GM12891 (cell line): ENCODE data around the gene USF2.

Experiments
- DNase-seq: peaks from one replicate; pipeline ENCODE4 v3.0.0; 2011; ENCODE audit warnings: low spot score; ENCODE audit not compliant: insufficient read length
- FAIRE-seq: peaks from 2 replicates; lab custom pipeline; 2011; peaks lifted over from hg19 to GRCh38; lab: Jason Lieb, UNC
- PAX5 ChIP-seq: IDR thresholded peaks from 2 replicates; pipeline ENCODE4 v1.6.1; 2011; ENCODE audit warnings: low read length, moderate library complexity, mild to moderate bottlenecking; ENCODE audit not compliant: insufficient read depth, severe bottlenecking
- POLR2A ChIP-seq: IDR thresholded peaks from 2 replicates; pipeline ENCODE4 v1.6.1; 2011; ENCODE audit warnings: low read depth, low read length, control low read depth
- POLR2AphosphoS5 ChIP-seq: IDR thresholded peaks from 2 replicates; pipeline ENCODE4 v1.6.1; 2011; ENCODE audit warnings: low read depth, low read length, control low read depth
- POU2F2 ChIP-seq: IDR thresholded peaks from 2 replicates; pipeline ENCODE4 v1.6.1; 2011; ENCODE audit warnings: low read depth, mild to moderate bottlenecking, control low read depth, low read length, moderate library complexity
- SPI1 ChIP-seq: IDR thresholded peaks from 2 replicates; pipeline ENCODE4 v1.6.1; 2011; ENCODE audit warnings: low read depth, low read length, control low read depth
- TAF1 ChIP-seq: IDR thresholded peaks from 2 replicates; pipeline ENCODE4 v1.6.1; 2011; ENCODE audit warnings: low read depth, low read length, control low read depth

USF2 gene

DNA sequence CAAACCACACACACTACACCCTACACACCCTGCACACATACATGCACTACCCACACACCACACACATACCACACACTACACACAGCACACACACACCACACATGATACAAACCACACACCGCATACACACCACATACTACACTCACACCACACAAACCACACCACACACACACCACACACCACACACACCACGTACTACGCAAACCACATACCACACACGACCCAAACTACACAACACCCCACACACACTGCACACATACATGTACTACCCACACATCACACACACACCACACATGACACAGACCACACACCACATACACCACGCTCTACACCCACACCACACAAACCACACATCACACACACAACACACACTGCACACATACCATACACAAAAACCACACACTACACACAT is 29.8 kb downstream of the USF2 start:
- FAIRE-seq (no peak), DNase-seq (no peak)
- TF ChIP-seq PAX5, result no peak
- no peak for TF ChIP-seq POU2F2
- no peak for TF ChIP-seq POLR2AphosphoS5
- TF ChIP-seq TAF1, result no peak
- no peak for TF ChIP-seq POLR2A
- TF ChIP-seq SPI1, result no peak

DNA sequence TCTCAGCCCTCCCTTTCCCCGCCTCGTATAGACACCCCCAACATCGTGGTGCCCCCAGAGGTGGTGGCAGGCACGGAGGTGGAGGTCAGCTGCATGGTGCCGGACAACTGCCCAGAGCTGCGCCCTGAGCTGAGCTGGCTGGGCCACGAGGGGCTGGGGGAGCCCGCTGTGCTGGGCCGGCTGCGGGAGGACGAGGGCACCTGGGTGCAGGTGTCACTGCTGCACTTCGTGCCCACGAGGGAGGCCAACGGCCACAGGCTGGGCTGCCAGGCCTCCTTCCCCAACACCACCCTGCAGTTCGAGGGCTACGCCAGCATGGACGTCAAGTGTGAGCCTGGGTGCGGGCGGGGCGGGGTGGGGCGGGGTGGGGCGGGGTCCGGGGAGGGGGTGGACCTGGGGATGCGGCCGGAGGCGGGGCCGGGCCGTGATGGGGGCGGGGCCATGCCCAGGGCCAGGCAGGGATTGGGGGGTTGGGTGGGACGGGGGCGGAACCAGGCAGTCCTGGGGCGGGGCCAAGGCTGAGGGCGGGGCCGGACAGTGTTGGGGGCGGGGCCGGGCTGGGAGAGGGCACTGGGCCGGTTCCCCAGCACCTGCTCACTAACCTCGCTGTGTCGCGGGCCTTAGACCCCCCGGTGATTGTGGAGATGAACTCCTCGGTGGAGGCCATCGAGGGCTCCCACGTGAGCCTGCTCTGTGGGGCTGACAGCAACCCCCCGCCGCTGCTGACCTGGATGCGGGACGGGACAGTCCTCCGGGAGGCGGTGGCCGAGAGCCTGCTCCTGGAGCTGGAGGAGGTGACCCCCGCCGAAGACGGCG is 31.0 kb downstream of the USF2 start:
- TF ChIP-seq POLR2A, result no peak
- TF ChIP-seq SPI1, result no peak
- TF ChIP-seq TAF1, result no peak
- no peak for TF ChIP-seq PAX5
- TF ChIP-seq POLR2AphosphoS5, result no peak
- no peak for TF ChIP-seq POU2F2
- no peak for DNase-seq
- no peak for FAIRE-seq

DNA sequence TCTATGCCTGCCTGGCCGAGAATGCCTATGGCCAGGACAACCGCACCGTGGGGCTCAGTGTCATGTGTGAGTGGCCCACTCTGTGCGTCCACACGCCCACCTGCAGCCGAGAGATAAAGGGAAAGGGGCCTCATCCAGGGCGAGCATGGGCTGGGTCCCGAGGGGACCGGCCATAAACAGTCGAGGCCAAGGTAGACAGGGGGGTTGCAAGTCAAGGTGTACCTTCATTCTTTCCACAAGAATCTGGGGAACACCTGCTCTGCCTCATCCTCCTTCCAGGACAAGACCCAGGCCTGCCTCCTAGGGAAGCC is 31.5 kb downstream of the USF2 start:
- FAIRE-seq, result no peak
- no peak for DNase-seq
- TF ChIP-seq PAX5 (no peak), POU2F2 (no peak), POLR2AphosphoS5 (no peak), SPI1 (no peak), TAF1 (no peak), POLR2A (no peak)

DNA sequence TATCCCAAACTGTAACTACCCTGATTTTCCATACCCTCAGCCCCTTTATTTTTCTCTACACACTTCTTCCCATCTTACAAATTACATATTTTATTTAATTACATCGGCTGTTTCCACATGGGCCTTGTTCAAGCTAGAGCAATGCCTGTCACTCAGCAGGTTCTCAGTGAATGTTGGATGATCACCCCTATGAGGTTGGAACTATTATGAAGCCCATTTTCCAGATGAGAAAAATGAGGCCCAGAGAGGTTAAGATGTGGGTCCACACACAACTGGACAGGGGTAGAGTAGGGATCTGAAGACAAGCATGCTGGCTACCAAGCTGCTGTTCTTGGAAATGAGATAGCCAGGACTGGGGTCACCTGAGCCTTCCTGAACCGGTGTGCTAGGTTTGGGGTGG is 33.2 kb downstream of the USF2 start:
- DNase-seq (no peak), FAIRE-seq (no peak)
- TF ChIP-seq POLR2AphosphoS5 (no peak), PAX5 (no peak), SPI1 (no peak)

DNA sequence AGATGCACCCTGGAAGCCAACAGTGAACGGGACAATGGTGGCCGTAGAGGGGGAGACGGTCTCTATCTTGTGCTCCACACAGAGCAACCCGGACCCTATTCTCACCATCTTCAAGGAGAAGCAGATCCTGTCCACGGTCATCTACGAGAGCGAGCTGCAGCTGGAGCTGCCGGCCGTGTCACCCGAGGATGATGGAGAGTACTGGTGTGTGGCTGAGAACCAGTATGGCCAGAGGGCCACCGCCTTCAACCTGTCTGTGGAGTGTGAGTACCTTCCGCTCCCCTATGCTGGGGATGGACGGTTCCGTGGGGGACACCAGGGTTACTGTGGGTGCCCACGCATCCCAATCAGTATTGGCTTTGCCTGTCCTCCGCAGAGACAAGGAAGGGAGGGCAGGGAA is 33.7 kb downstream of the USF2 start:
- FAIRE-seq, result no peak

DNA sequence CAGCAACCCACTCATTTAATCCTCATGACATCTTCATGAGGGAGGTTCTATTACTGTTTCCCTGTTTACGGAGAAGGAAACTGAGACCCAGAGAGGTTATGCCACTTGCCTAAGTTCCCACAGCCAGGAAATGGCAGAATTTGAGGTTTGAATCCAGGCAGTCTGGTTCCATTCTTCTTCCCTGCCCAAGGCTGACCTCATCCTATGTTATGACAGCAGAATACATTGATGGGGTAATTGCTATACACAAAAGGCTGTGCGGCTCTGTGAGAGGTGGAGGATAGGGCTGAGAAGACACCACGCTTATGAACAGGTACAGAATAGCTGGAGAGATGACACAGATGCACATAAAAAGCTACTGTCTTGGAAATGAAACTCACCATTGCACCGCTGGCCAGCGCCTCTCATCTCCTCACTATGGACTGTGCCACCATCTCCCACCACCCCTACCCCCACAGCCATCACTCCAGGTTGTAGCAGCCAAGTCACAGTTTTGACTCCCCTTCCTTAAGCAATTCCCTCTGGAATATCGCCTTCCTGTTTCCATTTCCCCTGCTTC is 34.7 kb downstream of the USF2 start:
- no peak for DNase-seq
- TF ChIP-seq POLR2AphosphoS5 (no peak), POLR2A (no peak), PAX5 (no peak), SPI1 (no peak), TAF1 (no peak), POU2F2 (no peak)
- no peak for FAIRE-seq

More for the DNA sequence above, 33.7 kb downstream of the USF2 start:
- TF ChIP-seq POU2F2 (no peak), PAX5 (no peak), SPI1 (no peak)
- DNase-seq, result no peak

DNA sequence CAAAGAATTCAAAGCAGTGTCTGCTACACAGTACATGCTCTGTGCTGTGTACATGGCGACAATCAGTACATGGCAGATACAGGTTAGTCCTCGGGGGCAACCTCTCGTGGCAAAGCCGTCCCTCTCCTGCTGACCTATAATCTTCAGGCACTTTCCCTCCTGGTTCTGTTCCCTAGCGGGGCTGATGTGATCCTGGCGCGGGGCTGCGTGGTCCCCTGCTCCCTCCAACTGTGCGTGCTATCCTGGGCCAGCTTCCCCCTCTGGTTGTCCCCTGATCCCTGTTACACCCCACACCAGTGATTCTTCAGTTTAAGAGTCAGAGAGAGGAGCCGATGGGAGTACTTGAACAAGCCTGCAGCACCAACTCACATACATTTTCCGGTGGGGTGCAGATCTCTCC is 35.3 kb downstream of the USF2 start:
- FAIRE-seq, result no peak
- no peak for DNase-seq
- TF ChIP-seq TAF1 (no peak), POLR2AphosphoS5 (no peak), POLR2A (no peak), PAX5 (no peak), POU2F2 (no peak), SPI1 (no peak)

DNA sequence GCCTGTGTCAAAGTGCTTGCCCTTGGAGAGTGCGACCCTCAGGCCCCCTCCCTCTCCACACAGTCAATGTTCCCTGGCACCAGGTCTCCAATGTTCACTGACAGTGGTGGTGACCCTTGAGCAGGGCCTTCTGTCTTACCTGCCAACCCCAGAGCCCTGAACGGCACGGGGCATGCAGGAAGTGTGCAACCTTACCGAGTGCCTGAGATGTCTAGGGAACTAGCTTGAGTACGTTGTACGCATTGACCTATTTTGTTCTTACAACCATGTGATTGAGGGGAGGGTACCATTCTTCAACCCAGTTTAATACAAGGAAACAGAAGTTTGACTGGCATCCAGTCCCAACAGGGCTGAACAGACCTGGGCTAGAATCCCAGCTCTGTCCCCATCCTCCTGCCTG is 36.4 kb downstream of the USF2 start:
- DNase-seq, result no peak
- TF ChIP-seq SPI1 (no peak), POLR2A (no peak), POU2F2 (no peak), TAF1 (no peak), POLR2AphosphoS5 (no peak), PAX5 (no peak)
- FAIRE-seq, result peak; percentile 82

DNA sequence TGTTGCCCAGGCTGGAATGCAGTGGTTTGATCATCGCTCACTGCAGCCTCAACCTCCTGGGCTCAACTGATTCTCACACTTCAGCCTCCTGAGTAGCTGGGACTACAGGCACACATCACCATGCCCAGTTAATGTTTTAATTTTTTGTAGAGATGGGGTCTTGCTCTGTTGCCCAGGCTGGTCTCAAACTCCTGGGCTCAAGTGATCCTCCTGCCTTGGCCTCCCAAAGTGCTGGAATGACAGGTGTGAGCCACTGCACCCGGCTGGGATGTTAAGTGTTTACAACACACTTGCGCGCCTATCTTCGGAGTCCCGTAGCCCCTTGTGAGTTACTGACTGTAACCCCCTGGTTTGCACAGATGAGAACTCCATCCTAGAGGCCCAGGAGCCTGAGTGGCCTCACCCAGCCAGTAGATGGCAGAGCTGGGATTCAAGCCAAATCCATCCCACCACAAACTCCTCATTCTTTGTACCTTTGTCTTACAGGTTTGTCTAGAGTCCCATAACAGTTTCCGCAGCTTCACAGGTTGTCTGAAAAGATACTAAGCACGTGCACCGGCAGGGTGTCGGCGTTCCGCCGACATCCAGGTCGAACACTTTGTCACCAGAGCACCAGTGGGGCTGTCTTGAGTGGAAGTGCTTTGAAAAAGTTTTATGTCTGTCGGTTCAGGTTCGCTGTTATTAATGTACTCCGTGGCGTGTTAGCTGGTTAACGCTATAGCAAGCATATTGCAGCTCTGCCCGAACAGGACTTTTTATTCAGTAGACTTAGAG is 37.9 kb downstream of the USF2 start:
- TF ChIP-seq POLR2AphosphoS5 (no peak), POLR2A (no peak), SPI1 (no peak), PAX5 (no peak), POU2F2 (no peak), TAF1 (no peak)
- DNase-seq, result no peak
- peak; percentile 50 for FAIRE-seq

DNA sequence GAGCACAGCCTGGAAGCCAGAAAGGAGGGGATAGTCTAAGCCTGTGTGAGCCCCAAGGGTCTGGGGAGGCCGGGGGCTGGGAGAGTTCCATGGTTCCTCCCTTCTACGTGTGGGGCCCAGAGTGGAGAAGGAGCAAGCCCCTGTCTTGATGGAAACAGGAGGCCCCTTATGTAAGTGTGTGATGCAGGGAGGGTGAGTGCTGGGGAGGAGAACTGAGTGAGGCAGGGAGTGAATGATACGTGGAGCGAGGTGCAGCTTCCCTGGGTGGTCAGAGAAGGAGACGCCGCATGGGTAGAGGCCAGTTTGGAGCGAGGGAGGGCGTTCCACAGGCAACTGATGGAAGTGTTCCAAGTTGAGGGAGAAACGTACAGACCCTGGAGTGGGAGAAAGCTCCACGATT is 39.2 kb downstream of the USF2 start:
- TF ChIP-seq PAX5 (no peak), POLR2A (no peak), POLR2AphosphoS5 (no peak), SPI1 (no peak), TAF1 (no peak), POU2F2 (no peak)
- no peak for FAIRE-seq
- DNase-seq, result no peak
